K562 (cell line): ENCODE data around the gene DNAH8. TPM values are rescaled to one million over a fixed set of nuclear protein-coding genes. Genes with fewer than 3 reads are reported as not detected.

Experiments used
- ATAC-seq: fragments of 200-7000 bp; cut with Tn5 transposase; 3 replicates; pipeline ENCODE4 v1.9.1; 2020; ENCODE audit warnings: moderate library complexity
- BruUV-seq: library from RNA; stranded (reverse); fragments of 400-500 nt; replicated peaks from 2 replicates; lab custom pipeline; 2021; lab: Mats Ljungman, UMichigan
- CTCF ChIA-PET: fragments of 300-600 bp; formaldehyde crosslinking; extraction: SDS; loops from one replicate; lab custom pipeline; 2021; ENCODE audit warnings: low intra/inter-chr PET ratio; lab: Yijun Ruan, JAX
- POLR2A ChIA-PET: fragments of 300-600, 350-650 bp; sonication (Branson Sonifier 250); formaldehyde crosslinking; extraction: SDS; loops from one replicate; lab custom pipeline; 2021; ENCODE audit warnings: antibody characterized with exemption, inconsistent platforms; lab: Yijun Ruan, JAX
- DNase-seq, 4 experiments: peaks; one replicate each; pipeline versions ENCODE4 v3.0.0 to v3.0.0-alpha.2; 2011 to 2018; ENCODE audit warnings: low spot score in 3 of 4, mixed read lengths in 3 of 4; ENCODE audit errors: extremely low read depth in 1 of 4
- FAIRE-seq: peaks from 2 replicates; lab custom pipeline; 2011; peaks lifted over from hg19 to GRCh38; lab: Jason Lieb, UNC
- H2AFZ ChIP-seq: 2 replicates; pipeline ENCODE4 v1.6.0; 2011; ENCODE audit warnings: low read depth, low read length, control low read depth, inconsistent platforms
- H3K27ac ChIP-seq: fragments of 200-600 bp; 3 replicates; pipeline ENCODE4 v1.8.0; 2011; ENCODE audit warnings: low read depth, mild to moderate bottlenecking, control low read depth, inconsistent platforms, low read length, moderate library complexity, mixed read lengths; ENCODE audit errors: extremely low read depth
- H3K27me3 ChIP-seq, 2 experiments: fragments of 300-600 bp in 1 of 2; 2 replicates in 1 of 2; 3 replicates in 1 of 2; pipeline versions ENCODE4 v1.6.0 to v1.8.0; 2011; ENCODE audit warnings: inconsistent platforms in 2 of 2, low read length in 2 of 2, mild to moderate bottlenecking in 1 of 2, mixed read lengths in 1 of 2, moderate library complexity in 1 of 2; ENCODE audit not compliant: control insufficient read depth in 2 of 2, insufficient read depth in 2 of 2
- H3K36me3 ChIP-seq: fragments of 300-600 bp; 3 replicates; pipeline ENCODE4 v1.8.0; 2011; ENCODE audit warnings: mild to moderate bottlenecking, low read length, inconsistent platforms; ENCODE audit not compliant: control insufficient read depth, insufficient read depth
- H3K4me1 ChIP-seq, 2 experiments: fragments of 200-600 bp in 1 of 2; replicated peaks in 1 of 2; 2 replicates in 1 of 2; 3 replicates in 1 of 2; pipeline versions ENCODE4 v1.5.1 to v1.8.0; 2011; ENCODE audit warnings: inconsistent platforms in 2 of 2, low read length in 2 of 2, mild to moderate bottlenecking in 1 of 2, mixed read lengths in 1 of 2, moderate library complexity in 1 of 2; ENCODE audit not compliant: control insufficient read depth in 2 of 2, insufficient read depth in 2 of 2
- H3K4me2 ChIP-seq: 2 replicates; pipeline ENCODE4 v1.6.1; 2011; ENCODE audit warnings: low read length, control low read depth, inconsistent platforms, mixed read lengths; ENCODE audit not compliant: insufficient read depth
- H3K4me3 ChIP-seq: fragments of 200-600 bp; sonication (generic), shearing (Covaris generic); 2 replicates; pipeline ENCODE4 v1.5.1; 2016; ENCODE audit warnings: control low read depth, inconsistent platforms
- H3K79me2 ChIP-seq: fragments of 200-600 bp; 3 replicates; pipeline ENCODE4 v1.8.0; 2011; ENCODE audit warnings: low read length, inconsistent platforms; ENCODE audit not compliant: control insufficient read depth, insufficient read depth
- H3K9ac ChIP-seq, 2 experiments: 2 replicates each; pipeline versions ENCODE4 v1.6.0 to v1.6.1; 2011; ENCODE audit warnings: low read depth in 2 of 2, low read length in 2 of 2, control low read depth in 1 of 2, inconsistent platforms in 1 of 2, mild to moderate bottlenecking in 1 of 2, mixed read lengths in 1 of 2; ENCODE audit not compliant: insufficient read depth in 1 of 2
- H3K9me1 ChIP-seq: one replicate; pipeline ENCODE4 v1.6.0; 2011; ENCODE audit warnings: inconsistent platforms, mild to moderate bottlenecking, low read length, moderate library complexity; ENCODE audit not compliant: control insufficient read depth, insufficient read depth
- H3K9me3 ChIP-seq: replicated peaks from 2 replicates; pipeline ENCODE4 v1.5.1; 2011; ENCODE audit warnings: low read depth, low read length, inconsistent platforms; ENCODE audit not compliant: control insufficient read depth, insufficient read depth
- H4K20me1 ChIP-seq: replicated peaks from 2 replicates; pipeline ENCODE4 v1.6.1; 2011; ENCODE audit warnings: low read length, inconsistent platforms, mixed read lengths; ENCODE audit not compliant: control insufficient read depth, insufficient read depth
- CBFA2T3 ChIP-seq: fragments of 450-650 bp; IDR thresholded peaks from 2 replicates; pipeline ENCODE4 v1.6.1; 2017
- GTF3C2 ChIP-seq: IDR thresholded peaks from 3 replicates; pipeline ENCODE4 v1.6.1; 2011; ENCODE audit warnings: borderline replicate concordance, mild to moderate bottlenecking, moderate library complexity; ENCODE audit not compliant: insufficient read length; ENCODE audit errors: extremely low read depth
- HOMEZ ChIP-seq: fragments of 250-450 bp; sonication (Bioruptor Pico); IDR thresholded peaks from 2 replicates; pipeline ENCODE4 v1.4.0; 2020; ENCODE audit warnings: mild to moderate bottlenecking, moderate library complexity
- PATZ1 ChIP-seq: fragments of 250-450 bp; sonication (Bioruptor Pico); IDR thresholded peaks from 2 replicates; pipeline ENCODE4 v1.5.0; 2020; ENCODE audit warnings: mild to moderate bottlenecking, borderline replicate concordance
- RB1 ChIP-seq: fragments of 450-650 bp; IDR thresholded peaks from 2 replicates; pipeline ENCODE4 v1.6.1; 2017; ENCODE audit warnings: low read depth, mild to moderate bottlenecking
- RBFOX2 ChIP-seq: fragments of 200-400 bp; formaldehyde crosslinking; IDR thresholded peaks from 2 replicates; pipeline ENCODE4 v1.6.1; 2017; ENCODE audit warnings: low read depth, mild to moderate bottlenecking, low read length, moderate library complexity
- RCOR1 ChIP-seq, 2 experiments: IDR thresholded peaks; 2 replicates each; pipeline ENCODE4 v1.6.1; 2012; ENCODE audit warnings: low read depth in 2 of 2, low read length in 2 of 2, borderline replicate concordance in 1 of 2, improper control_type of control experiment in 1 of 2
- ZBTB33 ChIP-seq: sonication (generic); formaldehyde crosslinking; IDR thresholded peaks from 2 replicates; pipeline ENCODE4 v1.8.1; 2023; ENCODE audit warnings: mild to moderate bottlenecking, missing genetic modification reagents
- ZFP36 ChIP-seq: fragments of 150-350 bp; IDR thresholded peaks from 2 replicates; pipeline ENCODE4 v1.6.1; 2018; ENCODE audit warnings: low read length, low read depth; ENCODE audit not compliant: partially characterized antibody
- ZNF253 ChIP-seq: fragments of 250-450 bp; sonication (Bioruptor Pico); conservative IDR thresholded peaks from 2 replicates; pipeline ENCODE4 v1.6.1; 2021; ENCODE audit warnings: mild to moderate bottlenecking
- WGBS: fragments of 100-300 bp; shearing (Covaris generic); methylation state at CpG from one replicate; pipeline ENCODE4 v1.1.6; 2016; ENCODE audit warnings: low coverage, mixed read lengths; ENCODE audit not compliant: insufficient coverage; ENCODE audit errors: missing lambda C conversion rate; 5-methylcytosine and 5-hydroxymethylcytosine counted together
- in situ Hi-C: fragments of 300-500 bp; cut with MboI; formaldehyde crosslinking; loops from 4 replicates; pipeline ENCODE4 v1.15.0; 2018; ENCODE audit warnings: inconsistent platforms, mixed read lengths
- intact Hi-C: fragments of 100-400 bp; cut with micrococcal nuclease; formaldehyde crosslinking; loops from 2 replicates; pipeline ENCODE4 v1.14.2; 2022
- polyA plus RNA-seq, 8 experiments: library from polyadenylated mRNA; depleted of rRNA in 4 of 8; stranded (reverse) in 5 of 8; unstranded in 3 of 8; fragments of >200 nt; fragmentation: Nextera tagmentation in 2 of 8; fragmentation: Illumina TruSeq in 1 of 8; extraction: Ambion mirVana in 2 of 8; extraction: Trizol in 1 of 8; gene quantifications; 2 replicates each; pipeline versions ENCODE4 v1.2.1 to v1.2.3, GENCODE V29; 2011 to 2014; ENCODE audit warnings: inconsistent platforms in 1 of 8, missing spikeins in 1 of 8
- total RNA-seq, 7 experiments: library from RNA; depleted of rRNA in 6 of 7; stranded (reverse); fragments of >200 nt in 6 of 7; fragmentation: Illumina TruSeq in 2 of 7; extraction: Trizol in 2 of 7; gene quantifications; 2 replicates each; pipeline versions ENCODE4 v1.2.1 to v1.2.3, GENCODE V29; 2011 to 2021; ENCODE audit warnings: low replicate concordance in 1 of 7

Gene DNAH8
- total and polyA plus RNA-seq, 9 of the 15 experiments (the other 6 are each of a cell fraction or from before 2014, with no cell fraction given), result 1.2 to 4.2 (median 2.9) TPM

GRCh38 chr6:39029156-39030011 lies 314.3 kb downstream of the DNAH8 start (continued):
- no peak for TF ChIP-seq GTF3C2
- TF ChIP-seq RCOR1 (IDR thresholded peaks at IDR 0.05; ENCODE audit: borderline replicate concordance in 1 of 2, low read depth in 2 of 2, low read length in 2 of 2), result 0 out of 4 replicates have a peak, but pooled peaks of 1 of the 2 experiments have one; percentile 8
- no peak for TF ChIP-seq CBFA2T3
- TF ChIP-seq RB1, result peak; percentile 44; the same call in 1 of the 2 replicates
- TF ChIP-seq ZFP36, result peak; percentile 17

GRCh38 chr6:39035681-39036080 lies 320.6 kb downstream of the DNAH8 start:
- no peaks in the 10 kb centered on the region for H3K79me2 ChIP-seq
- WGBS, result under 1% methylated on average over 9 of the region's 9 CpGs
- TF ChIP-seq HOMEZ (CRISPR knock-in tag), result no peak
- no peak for TF ChIP-seq ZNF253 (CRISPR knock-in tag)
- TF ChIP-seq RBFOX2, result no peak
- TF ChIP-seq PATZ1 (CRISPR knock-in tag), result no peak
- TF ChIP-seq ZBTB33 (CRISPR knock-in tag), result no peak

More at GRCh38 chr6:39035681-39036080, 320.6 kb downstream of the DNAH8 start:
- Histone ChIP-seq H3K36me3 (no peaks in the 10 kb centered on the region), H3K27me3 (peaks cover 48 to 49% of the 10 kb centered on the region in 2 experiments), H3K4me3 (no peak overlapping the region), H3K9me3 (no peaks in the 10 kb centered on the region), H3K27ac (no peak overlapping the region), H3K4me1 (peaks cover 10 to 19% of the 10 kb centered on the region in 2 experiments; a peak in 4 of 5 replicates), H3K4me2 (no peak overlapping the region), H3K9me1 (no peaks in the 10 kb centered on the region), H3K9ac (no peak overlapping the region), H2AFZ (no peak overlapping the region), H4K20me1 (peaks cover 19% of the 10 kb centered on the region; the same call in 1 of the 2 replicates)
- BruUV-seq, result no TSS peak
- FAIRE-seq (no peak), DNase-seq (no peak), ATAC-seq (no peak)
- in situ Hi-C loops, result no loop called here
- CTCF ChIA-PET, result no interaction called here
- POLR2A ChIA-PET, result interaction anchor here (0.9 to 1.5 kb wide), 3 partner anchors 10 to 20 kb away, joined by 3 to 6 read pairs (median 3); no protein-coding TSS in a partner anchor
- intact Hi-C loops, result no loop called here
